Astrocyte of the cerebellum (primary cell): ENCODE data around the gene SLC7A11.

Experiments used
- DNase-seq: peaks from one replicate; pipeline ENCODE4 v3.0.0-alpha.2; 2011; ENCODE audit warnings: low read depth
- H3K4me3 ChIP-seq: 2 replicates; pipeline ENCODE4 v1.5.1; 2011; ENCODE audit warnings: mild to moderate bottlenecking, low read depth, low read length, moderate library complexity
- in situ Hi-C: cut with HindIII; loops from 2 replicates; pipeline ENCODE4 v1.10.0; 2017; ENCODE audit warnings: low sequenced_read_pairs
- TF ChIP-seq, protein P1 (sequence below): IDR thresholded peaks from 2 replicates; pipeline ENCODE4 v1.5.1; 2012; ENCODE audit warnings: low read length, low read depth, moderate library complexity, mild to moderate bottlenecking; ENCODE audit errors: missing control alignments

Gene SLC7A11

DNA sequence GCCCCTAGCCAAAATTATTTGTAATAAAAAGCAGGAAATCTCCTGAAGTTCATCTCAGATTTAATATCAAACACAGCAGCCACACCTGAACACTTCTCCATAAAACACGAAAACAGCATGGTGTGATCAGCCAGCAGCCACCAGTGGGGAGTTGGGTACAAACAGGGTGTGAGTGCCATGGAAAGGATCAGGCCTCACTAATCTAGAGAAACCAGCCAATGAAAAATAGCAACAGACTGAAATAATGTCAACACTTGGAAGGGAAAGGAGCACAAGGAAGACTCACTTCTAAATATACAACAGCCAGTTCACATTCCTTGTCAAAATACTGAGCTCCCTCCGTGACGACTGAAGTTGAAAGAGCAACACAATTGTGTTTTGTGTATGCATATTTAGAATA, 46.0 kb downstream of the SLC7A11 start:
- H3K4me3 ChIP-seq = no peak overlapping the region
- TF ChIP-seq, protein P1, sequence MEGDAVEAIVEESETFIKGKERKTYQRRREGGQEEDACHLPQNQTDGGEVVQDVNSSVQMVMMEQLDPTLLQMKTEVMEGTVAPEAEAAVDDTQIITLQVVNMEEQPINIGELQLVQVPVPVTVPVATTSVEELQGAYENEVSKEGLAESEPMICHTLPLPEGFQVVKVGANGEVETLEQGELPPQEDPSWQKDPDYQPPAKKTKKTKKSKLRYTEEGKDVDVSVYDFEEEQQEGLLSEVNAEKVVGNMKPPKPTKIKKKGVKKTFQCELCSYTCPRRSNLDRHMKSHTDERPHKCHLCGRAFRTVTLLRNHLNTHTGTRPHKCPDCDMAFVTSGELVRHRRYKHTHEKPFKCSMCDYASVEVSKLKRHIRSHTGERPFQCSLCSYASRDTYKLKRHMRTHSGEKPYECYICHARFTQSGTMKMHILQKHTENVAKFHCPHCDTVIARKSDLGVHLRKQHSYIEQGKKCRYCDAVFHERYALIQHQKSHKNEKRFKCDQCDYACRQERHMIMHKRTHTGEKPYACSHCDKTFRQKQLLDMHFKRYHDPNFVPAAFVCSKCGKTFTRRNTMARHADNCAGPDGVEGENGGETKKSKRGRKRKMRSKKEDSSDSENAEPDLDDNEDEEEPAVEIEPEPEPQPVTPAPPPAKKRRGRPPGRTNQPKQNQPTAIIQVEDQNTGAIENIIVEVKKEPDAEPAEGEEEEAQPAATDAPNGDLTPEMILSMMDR = no peak
- in situ Hi-C loops = no loop called here
- no peak for DNase-seq

DNA sequence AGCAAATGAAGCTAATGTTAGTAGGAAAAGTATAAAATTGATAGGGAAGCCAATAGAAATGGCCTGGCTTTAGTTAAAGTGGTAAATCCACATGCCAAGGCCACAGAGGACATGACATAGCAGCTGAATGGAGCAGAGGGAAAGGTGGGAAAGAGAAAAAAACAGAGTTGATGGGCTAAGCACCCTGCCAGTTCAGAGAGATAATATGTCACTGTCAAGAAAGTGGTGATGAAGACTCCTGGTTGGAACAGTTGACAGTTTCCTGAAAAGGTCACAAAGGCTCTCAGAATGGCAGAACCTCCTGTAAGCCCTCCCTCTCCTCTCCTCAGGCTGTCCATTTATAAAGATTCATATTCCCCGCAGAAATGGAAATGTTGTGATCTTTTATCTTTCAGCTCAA, 48.2 kb downstream of the SLC7A11 start:
- in situ Hi-C loops = no loop called here
- no peak overlapping the region for H3K4me3 ChIP-seq
- TF ChIP-seq, protein P1 = no peak
- DNase-seq = no peak

DNA sequence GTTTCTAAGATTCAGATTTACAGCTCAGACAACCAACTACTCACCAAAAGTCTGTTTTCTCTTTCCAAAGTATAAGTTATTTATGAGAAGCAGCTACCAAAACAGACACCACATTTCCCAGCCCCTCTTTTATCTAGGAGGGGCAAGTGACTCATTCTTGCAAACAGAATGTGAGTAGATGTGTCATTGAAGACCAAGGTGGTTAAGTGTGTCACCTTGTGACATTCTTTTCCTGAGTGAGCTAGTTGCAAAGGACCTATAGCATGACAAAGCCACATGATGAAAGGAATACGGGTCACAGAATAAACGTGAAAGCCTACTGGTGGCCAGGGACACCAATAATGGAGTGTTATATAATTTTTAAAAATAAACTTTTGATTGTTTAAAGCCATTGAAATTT, 50.0 kb downstream of the SLC7A11 start:
- in situ Hi-C loops = no loop called here
- TF ChIP-seq, protein P1 = no peak
- H3K4me3 ChIP-seq = no peak overlapping the region
- DNase-seq = no peak

DNA sequence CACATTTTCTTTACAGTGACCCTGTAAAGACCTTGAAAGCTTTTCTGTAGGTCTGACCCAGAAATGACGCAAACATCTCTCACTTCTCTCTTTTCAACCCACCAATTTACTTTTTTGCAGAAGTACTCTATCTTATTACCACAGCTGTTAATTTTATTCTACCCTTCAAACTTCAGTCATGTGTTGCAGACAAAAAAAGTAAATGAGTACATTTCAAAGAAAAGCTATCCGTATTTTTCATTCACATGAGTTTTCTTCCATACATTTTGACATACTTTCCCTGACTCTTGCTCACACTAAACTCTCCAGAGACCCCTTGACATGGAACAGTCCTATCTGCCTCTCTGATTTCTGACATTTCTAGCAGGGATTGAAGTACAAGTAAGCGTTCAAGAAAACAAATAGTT, 51.7 kb downstream of the SLC7A11 start:
- TF ChIP-seq, protein P1 = no peak
- in situ Hi-C loops = no loop called here
- DNase-seq = no peak
- H3K4me3 ChIP-seq = no peak overlapping the region

DNA sequence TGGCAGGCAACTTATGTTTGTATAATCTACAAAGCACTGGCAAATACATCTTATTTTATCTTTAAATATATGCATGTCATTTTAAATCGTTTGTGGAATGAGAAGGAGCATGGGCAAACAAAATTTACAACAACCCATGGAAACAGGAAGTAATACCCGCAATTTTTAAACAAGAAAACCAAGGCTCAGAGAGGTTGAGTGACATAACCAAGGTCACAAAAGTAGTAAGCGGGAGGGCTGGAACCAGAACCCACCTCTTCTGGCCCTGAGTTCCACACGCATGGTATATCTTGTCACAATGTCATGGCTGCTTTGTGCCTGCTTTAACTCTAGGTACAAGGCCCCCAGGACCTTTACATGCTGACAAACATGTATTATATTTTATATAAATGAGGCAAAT, 52.9 kb downstream of the SLC7A11 start:
- TF ChIP-seq, protein P1 = no peak
- DNase-seq = no peak
- H3K4me3 ChIP-seq = no peak overlapping the region
- in situ Hi-C loops = no loop called here

DNA sequence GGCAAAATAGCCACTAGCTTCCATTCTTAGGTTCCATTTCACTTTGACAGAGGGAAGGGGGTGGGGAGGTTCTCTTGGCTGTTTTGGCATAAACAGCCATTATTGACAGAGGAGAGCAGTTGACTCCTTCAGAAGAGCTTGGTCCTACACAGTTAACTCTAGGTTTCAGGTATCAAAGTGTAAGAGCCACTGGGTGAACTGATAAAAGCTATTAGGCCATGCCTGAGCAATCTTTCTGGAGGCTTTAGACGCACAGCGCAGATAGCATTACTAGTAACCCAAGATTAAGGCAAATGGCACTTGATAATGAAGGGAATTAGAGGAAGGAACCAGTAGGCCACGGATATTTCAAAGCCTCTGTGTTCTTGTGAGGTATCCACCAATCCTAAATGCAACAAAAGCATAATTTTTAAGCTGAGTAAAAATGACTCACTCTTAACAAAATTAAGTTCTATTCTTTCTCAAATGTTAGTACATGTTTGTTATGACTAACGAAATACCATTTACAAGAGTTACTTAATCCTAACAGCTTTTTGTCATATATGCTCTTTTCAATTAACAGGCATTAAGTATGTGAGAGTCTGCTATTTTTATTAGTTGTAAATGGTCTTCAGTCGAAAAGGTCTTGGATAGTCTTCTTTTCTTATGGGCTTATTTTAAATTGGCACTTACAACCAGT, 53.6 kb downstream of the SLC7A11 start:
- DNase-seq = no peak
- no peak overlapping the region for H3K4me3 ChIP-seq
- in situ Hi-C loops = no loop called here
- TF ChIP-seq, protein P1 = no peak
